Hippocampal formation (tissue), 2 donors: Measurements from ENCODE around the gene USP25.
"Not testable (repeated sequence)": the region's sequence is repeated elsewhere in the genome, so short reads cannot be mapped to it uniquely, and the experiment has no call there.

Source experiments
- DNase-seq, 2 donors: peaks; one replicate each; lab custom pipeline; 2025; lab: John Stamatoyannopoulos, UW

USP25 gene

GRCh38 chr21:15732290-15732995 lies 2.7 kb downstream of the USP25 start:
- no peak for DNase-seq

GRCh38 chr21:15732996-15733329 lies 3.2 kb downstream of the USP25 start:
- no peak for DNase-seq

- no peak for DNase-seq
Measured at GRCh38 chr21:15735409-15735808, 5.6 kb downstream of the USP25 start.

DNA sequence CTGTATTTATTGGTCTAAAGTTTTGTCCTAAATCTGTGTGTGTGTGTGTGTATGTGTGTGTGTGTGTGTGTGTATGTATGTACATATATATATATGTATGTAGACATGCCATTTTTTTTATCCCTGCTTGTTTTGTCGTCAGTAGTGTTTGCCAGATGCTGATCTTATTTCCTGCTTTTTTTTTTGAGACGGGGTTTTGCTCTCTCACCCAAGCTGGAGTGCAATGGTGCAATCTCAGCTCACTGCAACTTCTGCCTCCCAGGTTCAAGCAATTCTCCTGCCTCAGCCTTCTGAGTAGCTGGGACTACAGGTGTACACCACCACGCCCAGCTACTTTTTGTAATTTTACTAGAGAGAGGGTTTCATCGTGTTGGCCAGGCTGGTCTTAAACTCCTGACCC lies 6.1 kb downstream of the USP25 start:
- not testable (repeated sequence) for DNase-seq

- DNase-seq: not testable (repeated sequence)
Measured at GRCh38 chr21:15738779-15739178, 9.0 kb downstream of the USP25 start.

DNA sequence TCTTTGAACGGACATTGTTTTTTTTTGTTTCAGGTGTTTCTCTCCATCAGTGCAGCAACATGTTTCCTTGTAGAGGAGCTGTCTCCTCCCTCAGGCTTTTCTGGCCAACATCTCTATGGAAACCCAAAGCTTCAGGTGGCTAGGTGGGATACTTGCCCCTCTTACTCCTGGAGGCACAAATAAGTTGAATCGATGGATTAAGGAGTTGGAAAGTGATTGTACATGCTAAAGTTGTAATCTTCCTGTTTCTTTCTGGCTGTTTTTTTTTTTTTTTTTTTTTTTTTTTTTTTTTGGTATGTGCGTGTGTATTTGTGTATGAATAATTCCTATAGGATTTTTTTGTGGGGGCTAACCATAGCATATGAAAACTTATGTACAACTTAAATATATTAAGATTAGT lies 10.6 kb downstream of the USP25 start:
- DNase-seq: no peak

- no peak for DNase-seq
Measured at GRCh38 chr21:15741510-15741909, 11.7 kb downstream of the USP25 start.

DNA sequence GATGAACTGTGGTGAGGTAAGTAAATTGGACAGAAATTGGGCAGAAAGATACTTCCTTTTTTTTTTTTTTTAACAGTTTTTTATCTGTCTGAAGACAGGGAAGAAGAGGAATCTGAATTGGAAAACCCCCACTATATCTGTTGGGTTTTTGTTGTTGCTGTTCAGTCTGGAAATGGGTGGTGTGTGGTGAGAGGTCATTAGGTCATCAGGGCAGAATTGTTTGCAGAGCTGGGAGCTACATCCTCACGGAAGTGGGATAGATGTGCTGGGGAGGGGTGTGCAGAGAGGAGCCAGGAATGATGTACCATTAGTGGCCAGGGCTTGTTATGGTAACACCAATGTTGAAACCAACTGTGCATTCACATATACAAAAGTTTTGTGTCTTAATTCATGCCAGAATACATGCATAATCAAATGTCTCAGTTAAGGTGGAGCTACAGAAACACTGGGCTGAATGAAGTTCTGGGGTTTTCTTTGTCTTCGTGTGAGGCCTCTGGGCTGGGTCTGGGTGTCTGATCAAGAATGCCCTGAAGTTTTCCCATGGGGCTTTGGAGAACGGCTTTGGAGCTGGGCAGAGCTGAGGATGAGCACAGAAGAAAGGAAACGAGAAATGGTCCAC lies 12.4 kb downstream of the USP25 start:
- DNase-seq: no peak

DNA sequence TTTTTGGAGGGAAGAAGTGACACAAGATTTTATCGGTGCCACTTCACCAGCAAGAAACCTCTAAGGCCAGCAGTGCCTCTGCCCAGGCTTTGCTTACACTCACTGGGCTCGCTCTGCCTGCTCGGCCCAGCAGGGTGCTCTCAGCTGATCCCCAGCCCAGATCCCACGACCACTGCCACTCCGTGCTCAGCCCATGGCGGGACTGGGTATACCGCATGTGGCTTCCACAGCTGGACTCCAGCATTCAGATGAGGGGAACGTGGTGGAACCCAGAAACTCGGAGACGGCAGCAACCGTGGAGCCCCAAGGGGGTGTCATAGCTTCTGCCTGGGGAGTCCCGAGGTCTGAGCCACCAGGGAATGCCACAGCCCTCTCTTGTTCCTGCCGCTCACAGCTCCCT lies 12.9 kb downstream of the USP25 start:
- no peak for DNase-seq

DNA sequence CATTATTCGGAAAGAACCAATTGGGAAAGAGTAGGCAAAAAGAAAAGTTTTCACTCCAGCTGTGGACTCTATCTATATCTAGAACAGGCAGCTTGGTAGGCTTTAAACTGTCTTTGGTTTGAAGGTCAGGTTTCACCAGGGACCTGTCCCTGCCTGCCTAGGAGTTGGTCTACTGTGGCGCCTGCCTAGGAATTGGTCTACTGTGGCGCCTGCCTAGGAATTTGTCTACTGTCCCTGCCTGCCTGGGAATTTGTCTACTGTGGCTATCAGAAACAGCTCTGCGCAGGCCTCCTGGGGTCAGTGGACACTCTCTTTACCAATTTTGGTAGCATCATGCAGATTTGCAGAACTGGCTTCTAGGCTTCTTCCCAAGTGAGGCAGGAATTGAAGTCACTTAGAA lies 13.8 kb downstream of the USP25 start:
- no peak for DNase-seq

DNA sequence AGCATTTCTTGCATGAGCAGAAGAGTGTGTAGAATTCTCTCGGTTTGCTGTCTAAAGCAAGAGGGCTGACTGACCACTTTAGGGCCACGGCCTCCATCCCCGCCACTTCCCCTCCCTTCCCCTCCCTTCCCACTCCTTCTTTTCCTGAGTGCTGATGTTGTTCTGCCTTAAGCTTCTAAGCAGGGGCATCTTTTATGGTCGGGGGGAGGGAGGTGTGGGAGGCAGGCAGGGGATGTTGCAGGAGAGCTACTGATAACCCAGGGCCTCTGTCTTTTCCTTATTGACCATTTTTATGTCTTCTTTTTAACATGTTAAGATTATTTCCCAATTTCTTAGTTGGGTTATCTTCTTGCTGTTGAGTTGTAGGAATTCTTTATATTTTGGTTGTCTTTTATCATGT lies 15.1 kb downstream of the USP25 start:
- no peak for DNase-seq

GRCh38 chr21:15748586-15748985 lies 18.8 kb downstream of the USP25 start:
- DNase-seq: no peak

- no peak for DNase-seq
Measured at GRCh38 chr21:15749082-15749860, 19.5 kb downstream of the USP25 start.

DNA sequence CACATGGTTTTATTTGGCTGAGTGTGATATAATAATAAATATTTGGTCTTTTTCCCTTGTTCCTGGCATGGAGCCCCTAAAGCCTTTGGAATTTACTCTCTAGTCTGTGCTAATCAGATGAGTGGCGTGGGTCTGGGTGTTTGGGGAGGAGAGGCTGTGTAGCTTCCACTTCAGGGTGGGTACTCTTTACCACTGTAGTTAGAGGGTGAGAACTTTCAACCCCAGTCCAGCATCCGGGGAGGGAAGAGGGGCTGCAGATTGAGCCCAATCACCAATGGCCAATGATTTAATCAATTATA lies 20.0 kb downstream of the USP25 start:
- DNase-seq: no peak

- DNase-seq: no peak
Measured at GRCh38 chr21:15751037-15751436, 21.3 kb downstream of the USP25 start.

- no peak for DNase-seq
Measured at GRCh38 chr21:15751546-15751945, 21.8 kb downstream of the USP25 start.

GRCh38 chr21:15752763-15753407 lies 23.1 kb downstream of the USP25 start:
- DNase-seq: no peak

DNA sequence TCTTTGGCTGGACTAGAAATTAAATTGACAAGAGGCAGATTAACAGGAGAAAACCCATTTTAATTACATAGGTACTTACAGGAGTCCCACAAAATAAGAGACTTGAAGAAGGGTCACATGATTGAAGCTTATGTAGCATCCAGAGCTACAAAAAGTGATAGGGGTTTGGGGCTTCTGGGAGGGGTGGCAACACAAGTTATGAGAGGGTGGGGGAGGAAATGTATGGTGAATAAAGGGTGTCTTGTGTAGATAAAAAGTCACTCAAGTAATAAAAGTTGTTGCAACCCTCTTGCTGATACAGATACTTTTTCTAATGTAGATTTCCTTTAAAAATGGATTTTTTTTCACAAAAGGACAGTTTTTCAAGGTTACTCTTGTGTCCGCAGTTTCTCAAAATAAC lies 24.0 kb downstream of the USP25 start:
- DNase-seq: no peak

- DNase-seq: no peak
Measured at GRCh38 chr21:15754640-15755039, 24.9 kb downstream of the USP25 start.

GRCh38 chr21:15755125-15755524 lies 25.3 kb downstream of the USP25 start:
- DNase-seq: no peak

GRCh38 chr21:15759469-15759868 lies 29.7 kb downstream of the USP25 start:
- DNase-seq: no peak

GRCh38 chr21:15761507-15762100 lies 31.8 kb downstream of the USP25 start:
- DNase-seq: no peak

GRCh38 chr21:15763359-15763758 lies 33.6 kb downstream of the USP25 start:
- DNase-seq: no peak
